Stimulated activated CD8-positive, alpha-beta memory T cell treated with anti-CD3 and anti-CD28 coated beads, Interleukin-4, amount 100 ng/mL, for 24 hours (primary cell): ENCODE measurements around the gene ELOF1.
"Not testable (repeated sequence)": the region's sequence is repeated elsewhere in the genome, so short reads cannot be mapped to it uniquely, and the experiment has no call there.

Experiments
- DNase-seq: peaks from one replicate; pipeline ENCODE4 v3.0.0-alpha.2; 2020; ENCODE audit warnings: low read depth

Gene ELOF1

GRCh38 chr19:11558881-11559828, at the start of gene ELOF1:
Gene ELOF1, minus strand, starts transcription at chr19:11559230. Its CDS starts 4,883 bp downstream, at chr19:11554347.
- peak; percentile 95 for DNase-seq

GRCh38 chr19:11606484-11606883, 47.5 kb upstream of the ELOF1 start:
- no peak for DNase-seq

GRCh38 chr19:11599704-11600103, 40.7 kb upstream of the ELOF1 start:
- not testable (repeated sequence) for DNase-seq

GRCh38 chr19:11598746-11599145, 39.7 kb upstream of the ELOF1 start:
- DNase-seq: no peak

GRCh38 chr19:11598103-11598483, 39.1 kb upstream of the ELOF1 start:
- DNase-seq: no peak

GRCh38 chr19:11597202-11598102, 38.4 kb upstream of the ELOF1 start, which contains the start of gene ZNF627:
Gene ZNF627, plus strand, starts transcription at chr19:11597483. Its CDS starts 145 bp downstream, at chr19:11597628.
- peak; percentile 98 for DNase-seq

- DNase-seq: no peak
Observed at GRCh38 chr19:11596156-11596555, 37.1 kb upstream of the ELOF1 start.

GRCh38 chr19:11594084-11594483, 35.1 kb upstream of the ELOF1 start:
- DNase-seq: no peak

- no peak for DNase-seq
Observed at GRCh38 chr19:11587975-11588631, 29.1 kb upstream of the ELOF1 start.

- peak; percentile 66 for DNase-seq
Observed at GRCh38 chr19:11587302-11587974, 28.4 kb upstream of the ELOF1 start.

- no peak for DNase-seq
Observed at GRCh38 chr19:11586331-11586730, 27.3 kb upstream of the ELOF1 start.

GRCh38 chr19:11581740-11582139, 22.7 kb upstream of the ELOF1 start:
- DNase-seq: peak; percentile 37

- no peak for DNase-seq
Observed at GRCh38 chr19:11580116-11580515, 21.1 kb upstream of the ELOF1 start.

- no peak for DNase-seq
Observed at GRCh38 chr19:11578258-11579142, 19.5 kb upstream of the ELOF1 start.

GRCh38 chr19:11577451-11578257, 18.6 kb upstream of the ELOF1 start, which contains the start of gene ACP5:
Gene ACP5, minus strand, starts transcription at chr19:11577645. Its CDS starts 328 bp downstream, at chr19:11577317.
- DNase-seq: no peak

- DNase-seq: no peak
Observed at GRCh38 chr19:11576227-11576626, 17.2 kb upstream of the ELOF1 start.

GRCh38 chr19:11574689-11575088, 15.7 kb upstream of the ELOF1 start:
- no peak for DNase-seq

GRCh38 chr19:11573763-11574162, 14.7 kb upstream of the ELOF1 start:
- not testable (repeated sequence) for DNase-seq

GRCh38 chr19:11573354-11573753, 14.3 kb upstream of the ELOF1 start:
- not testable (repeated sequence) for DNase-seq
